ENCODE results near the gene ARFGAP2.

The ARFGAP2 gene

GRCh38 chr11:47187723-47188122 lies 11.0 kb upstream of the ARFGAP2 start:
- no peak for DNase-seq (ENCODE audit: low read depth in 3 of 3)

- DNase-seq (ENCODE audit: low read depth in 3 of 3): peak in 1 of 3 experiments; percentile 68
Observed at GRCh38 chr11:47186700-47187695, 10.3 kb upstream of the ARFGAP2 start.

- peak in 1 of 3 experiments; percentile 58 for DNase-seq (ENCODE audit: low read depth in 3 of 3)
Observed at GRCh38 chr11:47186076-47186699, 9.5 kb upstream of the ARFGAP2 start, which contains the start of gene PACSIN3. Gene PACSIN3 (minus strand): TSS chr11:47186434. CDS start chr11:47182727, 3,707 bp downstream.

GRCh38 chr11:47185305-47186075 lies 8.8 kb upstream of the ARFGAP2 start:
- peak in 1 of 3 experiments; percentile 9 for DNase-seq (ENCODE audit: low read depth in 3 of 3)

- DNase-seq (ENCODE audit: low read depth in 3 of 3): no peak
Observed at GRCh38 chr11:47184711-47185304, 8.1 kb upstream of the ARFGAP2 start.

GRCh38 chr11:47183969-47184368 lies 7.3 kb upstream of the ARFGAP2 start:
- DNase-seq (ENCODE audit: low read depth in 3 of 3): no peak

- no peak for DNase-seq (ENCODE audit: low read depth in 3 of 3)
Observed at GRCh38 chr11:47183031-47183856, 6.6 kb upstream of the ARFGAP2 start.

GRCh38 chr11:47182380-47182779 lies 5.7 kb upstream of the ARFGAP2 start:
- DNase-seq (ENCODE audit: low read depth in 3 of 3): no peak

GRCh38 chr11:47181271-47181670 lies 4.6 kb upstream of the ARFGAP2 start:
- DNase-seq (ENCODE audit: low read depth in 3 of 3): no peak

- DNase-seq (ENCODE audit: low read depth in 3 of 3): no peak
Observed at GRCh38 chr11:47180006-47180787, 3.5 kb upstream of the ARFGAP2 start.

- peak in 2 of 3 experiments; percentile 20 to 31 for DNase-seq (ENCODE audit: low read depth in 3 of 3)
Observed at GRCh38 chr11:47179655-47179991, 2.9 kb upstream of the ARFGAP2 start.

- no peak for DNase-seq (ENCODE audit: low read depth in 3 of 3)
Observed at GRCh38 chr11:47178737-47179654, 2.3 kb upstream of the ARFGAP2 start.

GRCh38 chr11:47178316-47178715 lies 1.6 kb upstream of the ARFGAP2 start:
- no peak for DNase-seq (ENCODE audit: low read depth in 3 of 3)

- DNase-seq (ENCODE audit: low read depth in 3 of 3): no peak
Observed at GRCh38 chr11:47177846-47178245, 1.2 kb upstream of the ARFGAP2 start.

GRCh38 chr11:47177229-47177845 lies 658 bp upstream of the ARFGAP2 start:
- peak; percentile 44 to 61 (median 48) for DNase-seq (ENCODE audit: low read depth in 3 of 3)

- DNase-seq (ENCODE audit: low read depth in 3 of 3): no peak
Observed at GRCh38 chr11:47175746-47176327, 842 bp downstream of the ARFGAP2 start.

- DNase-seq (ENCODE audit: low read depth in 3 of 3): no peak
Observed at GRCh38 chr11:47172740-47173336, 3.8 kb downstream of the ARFGAP2 start.

GRCh38 chr11:47171856-47172255 lies 4.8 kb downstream of the ARFGAP2 start:
- no peak for DNase-seq (ENCODE audit: low read depth in 3 of 3)
